Breast epithelium (tissue), 3 donors: Measurements from ENCODE around the gene PRRC2B.

ENCODE experiments used
- CTCF ChIP-seq, 3 donors: fragments of 450-650 bp; IDR thresholded peaks; one replicate each; pipeline ENCODE4 v1.5.1; 2016 to 2017; ENCODE audit warnings: antibody characterized with exemption in 3 of 3, mild to moderate bottlenecking in 3 of 3, moderate library complexity in 3 of 3
- POLR2A ChIP-seq: fragments of 450-650 bp; IDR thresholded peaks from one replicate; pipeline ENCODE4 v1.6.1; 2016; ENCODE audit warnings: antibody characterized with exemption, mild to moderate bottlenecking, moderate library complexity
- POLR2AphosphoS5 ChIP-seq, 3 donors: sonication (generic); formaldehyde crosslinking; IDR thresholded peaks; one replicate each; pipeline ENCODE4 v1.6.1; 2017; ENCODE audit warnings: antibody characterized with exemption in 3 of 3

GRCh38 chr9:131525643-131526565 lies 132.0 kb downstream of the PRRC2B start:
- TF ChIP-seq POLR2AphosphoS5 (IDR thresholded peaks at IDR 0.05) (no peak), POLR2A (no peak), CTCF (IDR thresholded peaks at IDR 0.05) (no peak)
